GM18520 (cell line): ENCODE measurements around the gene BACH2.
"Not testable (repeated sequence)": the region's sequence is repeated elsewhere in the genome, so short reads cannot be mapped to it uniquely, and the experiment has no call there.

Experiments used
- ATAC-seq: cut with Tn5 transposase; IDR thresholded peaks from one replicate; pipeline ENCODE4 v1.9.1; 2021; ENCODE audit not compliant: unreplicated experiment

BACH2 gene

GRCh38 chr6:89979481-89980119, 317.0 kb downstream of the BACH2 start:
- ATAC-seq = no peak

- no peak for ATAC-seq
Observed at GRCh38 chr6:89978749-89979145, 317.9 kb downstream of the BACH2 start.

GRCh38 chr6:89977808-89978748, 318.6 kb downstream of the BACH2 start:
- no peak for ATAC-seq

GRCh38 chr6:89976694-89977020, 320.0 kb downstream of the BACH2 start:
- no peak for ATAC-seq

GRCh38 chr6:89975991-89976693, 320.5 kb downstream of the BACH2 start:
- no peak for ATAC-seq

- ATAC-seq = no peak
Observed at GRCh38 chr6:89975366-89975765, 321.3 kb downstream of the BACH2 start.

GRCh38 chr6:89974834-89975233, 321.8 kb downstream of the BACH2 start:
- no peak for ATAC-seq

- ATAC-seq = no peak
Observed at GRCh38 chr6:89972025-89972381, 324.6 kb downstream of the BACH2 start.

- not testable (repeated sequence) for ATAC-seq
Observed at GRCh38 chr6:89971338-89972024, 325.2 kb downstream of the BACH2 start.

- ATAC-seq = no peak
Observed at GRCh38 chr6:89970609-89971337, 325.9 kb downstream of the BACH2 start.

GRCh38 chr6:89970072-89970471, 326.6 kb downstream of the BACH2 start:
- ATAC-seq = no peak

- no peak for ATAC-seq
Observed at GRCh38 chr6:89966913-89967312, 329.7 kb downstream of the BACH2 start.

GRCh38 chr6:89966228-89966544, 330.5 kb downstream of the BACH2 start:
- ATAC-seq = no peak

GRCh38 chr6:89965441-89966227, 331.0 kb downstream of the BACH2 start:
- ATAC-seq = no peak

GRCh38 chr6:89963391-89963790, 333.3 kb downstream of the BACH2 start:
- ATAC-seq = no peak

- ATAC-seq = no peak
Observed at GRCh38 chr6:89961481-89961880, 335.2 kb downstream of the BACH2 start.

- ATAC-seq = no peak
Observed at GRCh38 chr6:89959883-89960282, 336.8 kb downstream of the BACH2 start.

GRCh38 chr6:89956182-89956581, 340.5 kb downstream of the BACH2 start:
- ATAC-seq = no peak

- ATAC-seq = no peak
Observed at GRCh38 chr6:89955364-89955763, 341.3 kb downstream of the BACH2 start.

GRCh38 chr6:89954721-89955148, 341.9 kb downstream of the BACH2 start:
- no peak for ATAC-seq
